B cell (primary cell): ENCODE results near the gene ADAMTSL2. TPM values are rescaled to one million over a fixed set of nuclear protein-coding genes. Genes with fewer than 3 reads are reported as not detected.

Experiments
- ATAC-seq: fragments of 200-7000 bp; cut with Tn5 transposase; one replicate; pipeline ENCODE4 v1.10.0; 2021; ENCODE audit warnings: low read depth, mild to moderate bottlenecking, moderate number of reproducible peaks, moderate library complexity
- CTCF ChIA-PET: fragments of 350-600 bp; sonication (Branson Sonifier 250); formaldehyde crosslinking; loops from one replicate; lab custom pipeline; 2021; ENCODE audit warnings: antibody characterized with exemption, inconsistent platforms; lab: Charles Lee
- POLR2A ChIA-PET: fragments of 350-600 bp; sonication (Branson Sonifier 250); formaldehyde crosslinking; loops from one replicate; lab custom pipeline; 2021; ENCODE audit warnings: antibody characterized with exemption; lab: Charles Lee
- DNase-seq: peaks from one replicate; pipeline ENCODE4 v3.0.0; 2013
- H2AFZ ChIP-seq: 2 replicates; pipeline ENCODE4 v1.6.1; 2012; ENCODE audit warnings: mild to moderate bottlenecking, low read depth, low read length; ENCODE audit not compliant: insufficient read depth, poor library complexity, severe bottlenecking
- H3K27ac ChIP-seq, 2 donors: 1 replicate in 1 of 2; 2 replicates in 1 of 2; pipeline ENCODE4 v1.5.1; 2012 to 2013; ENCODE audit warnings: low read length in 2 of 2, mild to moderate bottlenecking in 2 of 2, moderate library complexity in 1 of 2
- H3K27me3 ChIP-seq, 4 experiments: fragments of 200-600 bp in 1 of 4; sonication (generic) in 1 of 4; replicated peaks in 1 of 4; 1 replicate in 2 of 4; 2 replicates in 2 of 4; pipeline versions ENCODE4 v1.6.1 to v1.7.0; 2013 to 2016; ENCODE audit warnings: low read length in 3 of 4, mild to moderate bottlenecking in 2 of 4, mixed read lengths in 1 of 4, moderate library complexity in 1 of 4; ENCODE audit not compliant: insufficient read depth in 4 of 4, control insufficient read depth in 3 of 4; ENCODE audit errors: control extremely low read depth in 1 of 4
- H3K36me3 ChIP-seq, 2 experiments: replicated peaks in 1 of 2; 1 replicate in 1 of 2; 2 replicates in 1 of 2; pipeline versions ENCODE4 v1.6.1 to v1.7.1; 2013; ENCODE audit warnings: low read length in 1 of 2; ENCODE audit not compliant: insufficient read depth in 2 of 2, control insufficient read depth in 1 of 2; ENCODE audit errors: control extremely low read depth in 1 of 2, extremely low read depth in 1 of 2
- H3K4me1 ChIP-seq, 2 donors: fragments of 200-600 bp in 1 of 2; sonication (generic) in 1 of 2; 1 replicate in 1 of 2; 2 replicates in 1 of 2; pipeline versions ENCODE4 v1.5.1 to v1.6.1; 2013 to 2017; ENCODE audit warnings: low read length in 2 of 2; ENCODE audit not compliant: control insufficient read depth in 2 of 2, insufficient read depth in 2 of 2
- H3K4me2 ChIP-seq: replicated peaks from 2 replicates; pipeline ENCODE3; 2012; ENCODE audit warnings: mild to moderate bottlenecking, low read depth, low read length; ENCODE audit not compliant: poor library complexity, severe bottlenecking
- H3K4me3 ChIP-seq, 5 experiments: fragments of 200-600 bp in 1 of 5; sonication (generic) in 1 of 5; 1 replicate in 3 of 5; 2 replicates in 2 of 5; pipeline versions ENCODE4 v1.5.1 to v1.7.0; 2011 to 2016; ENCODE audit warnings: low read length in 4 of 5, mild to moderate bottlenecking in 4 of 5, low read depth in 2 of 5, control low read depth in 1 of 5, moderate library complexity in 1 of 5; ENCODE audit not compliant: insufficient read depth in 1 of 5; ENCODE audit errors: control extremely low read depth in 1 of 5, extremely low read depth in 1 of 5
- H3K79me2 ChIP-seq: fragments of 200-600 bp; sonication (generic); one replicate; pipeline ENCODE4 v1.6.0; 2016; ENCODE audit warnings: low read length; ENCODE audit not compliant: control insufficient read depth, insufficient read depth
- H3K9ac ChIP-seq: fragments of 200-600 bp; sonication (generic); 2 replicates; pipeline ENCODE4 v1.6.1; 2017; ENCODE audit warnings: mild to moderate bottlenecking, low read length, moderate library complexity
- H3K9me3 ChIP-seq, 3 donors: one replicate each; pipeline versions ENCODE4 v1.6.1 to v1.7.1; 2013; ENCODE audit warnings: low read length in 2 of 3; ENCODE audit not compliant: control insufficient read depth in 2 of 3, insufficient read depth in 1 of 3; ENCODE audit errors: control extremely low read depth in 1 of 3
- H4K20me1 ChIP-seq: 2 replicates; pipeline ENCODE4 v1.6.0; 2012; ENCODE audit warnings: mild to moderate bottlenecking, low read length; ENCODE audit not compliant: insufficient read depth, control insufficient read depth, poor library complexity, severe bottlenecking
- H3K27ac Mint-ChIP-seq: one replicate; pipeline ENCODE4 v1.8.0; 2021; ENCODE audit warnings: mixed read lengths
- H3K27me3 Mint-ChIP-seq: one replicate; pipeline ENCODE4 v1.8.0; 2021; ENCODE audit warnings: mixed read lengths
- H3K4me1 Mint-ChIP-seq: one replicate; pipeline ENCODE4 v1.8.0; 2021; ENCODE audit warnings: mixed read lengths
- H3K4me3 Mint-ChIP-seq: one replicate; pipeline ENCODE4 v1.8.0; 2021; ENCODE audit warnings: mixed read lengths
- H3K9me3 Mint-ChIP-seq: one replicate; pipeline ENCODE4 v1.8.0; 2022; ENCODE audit warnings: mixed read lengths; ENCODE audit not compliant: insufficient read depth
- EZH2 ChIP-seq: IDR thresholded peaks from 2 replicates; pipeline ENCODE4 v1.6.1; 2012; ENCODE audit warnings: borderline replicate concordance, low read depth, mild to moderate bottlenecking, moderate library complexity, low read length; ENCODE audit not compliant: insufficient read depth, poor library complexity, severe bottlenecking
- WGBS: methylation state at CpG from one replicate; pipeline ENCODE4 v1.1.5; 2013; ENCODE audit warnings: missing lambda C conversion rate; ENCODE audit not compliant: insufficient coverage; 5-methylcytosine and 5-hydroxymethylcytosine counted together
- intact Hi-C: fragments of 100-400 bp; cut with micrococcal nuclease; formaldehyde crosslinking; loops from one replicate; pipeline ENCODE4 v1.10.0; 2022
- polyA plus RNA-seq: library from polyadenylated mRNA; depleted of rRNA; stranded (reverse); fragments of >200 nt; gene quantifications from 2 replicates; pipeline ENCODE4 v1.2.3, GENCODE V29; 2012
- total RNA-seq, 2 donors: library from RNA; stranded (reverse); fragments of 120-200 nt in 1 of 2; gene quantifications; 1 replicate in 1 of 2; 2 replicates in 1 of 2; pipeline versions ENCODE4 v1.2.3 to v1.2.4, GENCODE V29; 2013 to 2022
- TF ChIP-seq, protein P1 (sequence below): fragments of 200-600 bp; IDR thresholded peaks from one replicate; pipeline ENCODE4 v1.8.0; 2022; ENCODE audit warnings: antibody characterized with exemption, mild to moderate bottlenecking

The ADAMTSL2 gene
- total and polyA plus RNA-seq, 2 donors (not counting 1 experiment from before 2014, with no cell fraction given) = 0.03 TPM; not detected in 1

DNA sequence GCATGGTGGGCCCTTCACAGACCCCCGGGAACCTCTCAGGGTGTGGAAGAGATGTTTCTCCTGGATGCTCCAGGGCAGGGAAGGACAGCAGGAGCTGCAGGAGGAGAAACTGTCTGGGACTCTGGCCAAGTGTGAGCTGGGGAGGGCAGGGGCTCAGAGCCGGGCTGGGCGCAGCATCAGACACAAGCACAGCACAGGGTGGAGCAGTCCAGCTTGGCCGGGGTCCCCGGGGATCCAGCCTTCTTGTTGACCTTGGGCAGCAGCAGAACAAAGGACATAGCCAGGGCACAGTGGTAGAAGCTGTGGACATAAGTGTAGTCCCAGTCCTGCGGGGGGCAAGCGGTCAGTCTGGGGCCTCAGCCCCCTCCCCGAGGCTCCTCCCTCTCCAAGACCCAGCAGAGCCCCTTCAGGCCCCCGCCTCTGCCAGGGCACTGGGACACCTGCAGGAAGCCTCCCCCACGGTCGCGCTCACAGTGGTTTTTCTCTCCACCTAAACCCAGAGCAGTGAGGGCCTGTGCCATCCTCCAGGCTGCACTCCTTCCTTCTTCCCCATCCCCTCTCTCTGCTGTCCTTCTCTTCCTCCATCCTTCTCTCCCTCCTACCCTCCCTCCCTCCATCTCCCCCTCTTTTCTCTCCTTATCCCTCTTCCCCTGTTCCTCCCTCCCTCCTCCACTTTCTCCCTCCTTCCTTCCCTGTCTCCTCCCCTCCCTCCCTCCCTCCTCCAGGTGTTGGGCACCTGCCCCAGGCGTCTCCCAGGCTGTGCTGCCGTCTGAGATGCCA lies 19.9 kb upstream of the ADAMTSL2 start:
- ATAC-seq = no peak
- H3K79me2 ChIP-seq = no peaks in the 10 kb centered on the region
- Mint-ChIP-seq H3K27me3 (peaks cover 10% of the 10 kb centered on the region), H3K27ac (no peak overlapping the region), H3K4me1 (no peaks in the 10 kb centered on the region), H3K9me3 (no peaks in the 10 kb centered on the region), H3K4me3 (no peak overlapping the region)
- no peaks in the 10 kb centered on the region for H4K20me1 ChIP-seq
- no peak overlapping the region for H3K9ac ChIP-seq
- ChIA-PET POLR2A (no interaction called here), CTCF (no interaction called here)
- peaks cover 0 to 8% (median 0%) of the 10 kb centered on the region in 4 experiments for H3K27me3 ChIP-seq
- no peak for DNase-seq
- H2AFZ ChIP-seq = no peak overlapping the region
- no peak overlapping the region for H3K4me2 ChIP-seq
- intact Hi-C loops = no loop called here
- no peak overlapping the region for H3K27ac ChIP-seq
- WGBS = 61% methylated on average over 14 of the region's 14 CpGs
- H3K36me3 ChIP-seq = no peaks in the 10 kb centered on the region
- no peaks in the 10 kb centered on the region for H3K4me1 ChIP-seq
- peaks cover 0 to 5% (median 0%) of the 10 kb centered on the region in 3 donors for H3K9me3 ChIP-seq
- no peak overlapping the region for H3K4me3 ChIP-seq
- TF ChIP-seq EZH2 = no peak
- TF ChIP-seq, protein P1, sequence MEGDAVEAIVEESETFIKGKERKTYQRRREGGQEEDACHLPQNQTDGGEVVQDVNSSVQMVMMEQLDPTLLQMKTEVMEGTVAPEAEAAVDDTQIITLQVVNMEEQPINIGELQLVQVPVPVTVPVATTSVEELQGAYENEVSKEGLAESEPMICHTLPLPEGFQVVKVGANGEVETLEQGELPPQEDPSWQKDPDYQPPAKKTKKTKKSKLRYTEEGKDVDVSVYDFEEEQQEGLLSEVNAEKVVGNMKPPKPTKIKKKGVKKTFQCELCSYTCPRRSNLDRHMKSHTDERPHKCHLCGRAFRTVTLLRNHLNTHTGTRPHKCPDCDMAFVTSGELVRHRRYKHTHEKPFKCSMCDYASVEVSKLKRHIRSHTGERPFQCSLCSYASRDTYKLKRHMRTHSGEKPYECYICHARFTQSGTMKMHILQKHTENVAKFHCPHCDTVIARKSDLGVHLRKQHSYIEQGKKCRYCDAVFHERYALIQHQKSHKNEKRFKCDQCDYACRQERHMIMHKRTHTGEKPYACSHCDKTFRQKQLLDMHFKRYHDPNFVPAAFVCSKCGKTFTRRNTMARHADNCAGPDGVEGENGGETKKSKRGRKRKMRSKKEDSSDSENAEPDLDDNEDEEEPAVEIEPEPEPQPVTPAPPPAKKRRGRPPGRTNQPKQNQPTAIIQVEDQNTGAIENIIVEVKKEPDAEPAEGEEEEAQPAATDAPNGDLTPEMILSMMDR = no peak

DNA sequence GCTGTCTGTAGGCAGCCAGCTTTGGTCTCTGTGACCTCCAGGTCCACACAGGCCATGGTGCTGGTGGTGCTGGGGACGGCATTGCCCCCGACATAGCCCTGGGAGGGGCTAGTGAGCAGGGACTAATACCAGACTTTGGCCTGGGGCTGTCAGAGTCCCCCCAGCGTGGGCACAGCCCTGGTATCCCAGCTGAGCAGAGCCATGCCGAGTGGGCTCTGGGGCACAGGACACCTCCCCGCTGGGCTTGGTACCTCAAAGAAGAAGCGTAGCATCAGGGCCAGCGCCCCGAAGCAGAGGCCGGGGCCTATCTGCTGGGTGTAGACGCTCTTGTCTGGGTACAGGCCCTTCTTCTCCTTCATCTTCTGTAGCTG lies 19.3 kb upstream of the ADAMTSL2 start:
- peaks cover 0 to 5% (median 0%) of the 10 kb centered on the region in 3 donors for H3K9me3 ChIP-seq
- intact Hi-C loops = no loop called here
- Mint-ChIP-seq H3K27ac (no peak overlapping the region), H3K4me1 (no peaks in the 10 kb centered on the region), H3K27me3 (peaks cover 8% of the 10 kb centered on the region), H3K9me3 (no peaks in the 10 kb centered on the region), H3K4me3 (no peak overlapping the region)
- H2AFZ ChIP-seq = no peak overlapping the region
- H4K20me1 ChIP-seq = no peaks in the 10 kb centered on the region
- no peak overlapping the region for H3K9ac ChIP-seq
- ATAC-seq = no peak
- no peaks in the 10 kb centered on the region for H3K79me2 ChIP-seq
- no peak overlapping the region for H3K4me2 ChIP-seq
- CTCF ChIA-PET = no interaction called here
- H3K4me1 ChIP-seq = no peaks in the 10 kb centered on the region
- no peak for DNase-seq
- H3K4me3 ChIP-seq = no peak overlapping the region
- H3K27ac ChIP-seq = no peak overlapping the region
- POLR2A ChIA-PET = no interaction called here
- peaks cover 0 to 4% (median 0%) of the 10 kb centered on the region in 4 experiments for H3K27me3 ChIP-seq
- no peaks in the 10 kb centered on the region for H3K36me3 ChIP-seq
- WGBS = 94% methylated on average over 10 of the region's 10 CpGs
- TF ChIP-seq, protein P1 = no peak
- no peak for TF ChIP-seq EZH2
